ENCODE measurements around the gene RARB. TPM values are rescaled to one million over a fixed set of nuclear protein-coding genes. Genes with fewer than 3 reads are reported as not detected.

Gene RARB
- total RNA-seq, 1 experiment from 2014 or later: not detected

DNA sequence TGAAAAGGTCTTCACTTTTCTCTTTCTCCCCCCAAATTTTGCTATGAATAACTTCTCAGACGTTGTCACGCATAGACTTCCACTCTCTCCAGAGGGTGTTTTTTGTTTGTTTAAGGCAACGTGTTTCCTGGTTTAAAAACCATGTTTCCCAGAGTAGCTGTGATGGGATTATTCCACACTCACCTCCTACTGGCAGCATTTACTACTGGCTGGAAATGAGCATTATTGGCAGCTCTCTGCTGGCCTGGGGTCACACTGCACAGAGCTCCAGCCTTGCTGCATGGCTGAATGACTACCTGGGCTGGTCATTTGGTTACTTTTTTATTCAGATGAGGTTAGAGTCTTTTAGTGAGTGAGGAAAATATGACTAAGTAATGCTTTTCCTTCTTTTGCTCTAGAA lies 65.2 kb downstream of the RARB start:
- in situ Hi-C loops (cut with HindIII; ENCODE audit: low sequenced_read_pairs): no loop called here
- no peak for DNase-seq (ENCODE audit: low spot score)

DNA sequence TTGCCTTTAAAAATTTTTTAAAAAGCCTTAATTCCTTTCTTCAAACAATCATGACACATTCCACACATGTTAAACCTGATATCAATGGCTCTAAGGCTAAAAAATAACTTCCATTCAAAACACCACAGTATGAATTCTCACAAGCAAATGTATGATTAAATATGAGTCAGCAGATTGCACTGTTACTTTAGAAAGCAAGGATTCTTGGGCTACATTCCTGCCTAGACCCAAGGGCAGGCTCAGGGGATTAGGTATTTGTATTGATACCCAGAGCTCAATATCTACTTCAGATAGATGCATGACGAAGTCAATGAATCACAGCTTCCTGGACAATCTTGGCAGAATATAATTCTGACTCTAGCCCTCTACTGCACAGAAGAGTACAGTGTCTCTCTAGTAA lies 65.7 kb downstream of the RARB start:
- in situ Hi-C loops (cut with HindIII; ENCODE audit: low sequenced_read_pairs): no loop called here
- no peak for DNase-seq (ENCODE audit: low spot score)

DNA sequence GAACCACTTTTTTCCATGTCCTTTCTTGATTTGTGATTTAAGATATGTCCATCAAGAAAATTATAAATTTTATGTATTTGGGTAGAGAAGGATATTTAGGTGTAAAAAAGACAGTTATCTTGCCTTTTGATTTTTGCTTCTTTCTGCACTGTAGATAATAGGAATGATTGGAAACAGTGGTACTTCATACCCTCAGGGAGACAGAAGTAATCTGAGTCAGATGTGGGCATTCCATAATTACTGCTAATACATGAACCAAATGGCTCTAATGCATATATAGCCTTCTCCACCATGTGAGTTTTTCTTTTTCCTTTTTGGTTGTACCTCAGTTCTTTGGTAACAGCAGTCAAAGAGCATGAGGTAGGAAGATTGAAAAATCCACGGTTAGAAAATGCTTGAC lies 67.2 kb downstream of the RARB start:
- in situ Hi-C loops (cut with HindIII; ENCODE audit: low sequenced_read_pairs): no loop called here
- no peak for DNase-seq (ENCODE audit: low spot score)

DNA sequence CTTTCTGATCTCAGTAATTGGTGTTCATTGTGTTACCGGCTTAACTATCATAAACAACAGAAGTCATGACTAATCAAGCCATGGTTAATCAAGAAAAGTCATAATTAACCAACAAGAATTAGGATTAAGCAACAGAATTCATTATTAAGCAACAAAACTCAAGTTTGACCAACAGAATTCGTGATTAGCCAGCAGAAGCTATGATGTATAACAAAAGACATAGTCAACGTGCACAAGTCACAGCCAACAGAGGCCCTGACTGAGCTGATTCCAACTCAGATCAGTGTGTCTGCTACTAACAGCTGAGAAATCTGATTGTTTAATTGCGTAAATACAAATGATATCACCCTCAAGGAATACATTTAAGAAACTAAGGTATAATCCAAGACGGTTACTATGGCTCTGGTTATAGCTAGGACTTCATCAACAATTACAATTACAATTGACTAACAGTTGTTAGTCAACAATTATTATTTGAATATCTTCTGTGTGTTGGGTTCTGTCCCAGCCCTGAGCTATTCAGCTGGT lies 67.7 kb downstream of the RARB start:
- no peak for DNase-seq (ENCODE audit: low spot score)
- in situ Hi-C loops (cut with HindIII; ENCODE audit: low sequenced_read_pairs): no loop called here

DNA sequence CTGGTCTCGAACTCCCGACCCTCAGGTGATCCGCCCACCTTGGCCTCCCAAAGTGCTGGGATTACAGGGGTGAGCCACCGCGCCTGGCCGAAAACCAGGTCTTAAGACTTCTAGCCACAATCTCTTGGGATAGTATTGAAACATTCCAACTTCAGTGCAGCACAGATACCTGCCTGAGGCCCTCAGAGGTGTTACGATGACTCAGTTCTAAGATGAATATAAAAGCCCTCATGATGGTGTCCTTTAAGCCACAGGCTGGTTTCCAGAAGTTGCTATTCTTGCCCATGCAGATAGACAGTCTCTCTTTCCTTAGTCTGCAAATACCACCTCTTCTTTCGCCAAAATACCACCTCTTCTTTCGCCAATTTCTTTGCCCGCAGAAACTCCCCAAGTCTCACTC lies 69.0 kb downstream of the RARB start:
- in situ Hi-C loops (cut with HindIII; ENCODE audit: low sequenced_read_pairs): no loop called here
- DNase-seq (ENCODE audit: low spot score): no peak

DNA sequence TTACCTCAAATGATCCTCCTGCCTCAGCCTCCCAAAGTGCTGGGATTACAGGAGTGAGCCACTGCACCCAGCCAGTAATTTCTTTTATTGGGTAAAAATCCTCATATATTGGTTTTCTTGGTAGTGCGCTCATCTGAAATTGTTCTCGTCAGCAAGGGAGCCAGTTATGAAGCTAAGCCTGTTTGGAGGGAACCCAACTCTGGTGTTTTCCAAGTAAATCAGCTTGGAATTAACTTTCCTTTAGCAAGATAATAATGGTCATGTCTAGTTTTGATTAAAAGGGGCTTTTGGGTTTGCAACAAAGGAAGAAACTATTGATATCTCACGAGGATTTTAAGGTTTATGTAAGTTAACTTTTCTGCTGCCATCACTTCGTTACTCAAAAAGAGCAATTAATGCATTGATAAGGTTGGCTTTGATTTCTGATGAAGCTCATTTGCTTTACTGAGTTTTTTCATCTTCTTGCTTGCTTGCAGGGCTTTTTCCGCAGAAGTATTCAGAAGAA lies 72.7 kb downstream of the RARB start:
- DNase-seq (ENCODE audit: low spot score): no peak
- in situ Hi-C loops (cut with HindIII; ENCODE audit: low sequenced_read_pairs): no loop called here

DNA sequence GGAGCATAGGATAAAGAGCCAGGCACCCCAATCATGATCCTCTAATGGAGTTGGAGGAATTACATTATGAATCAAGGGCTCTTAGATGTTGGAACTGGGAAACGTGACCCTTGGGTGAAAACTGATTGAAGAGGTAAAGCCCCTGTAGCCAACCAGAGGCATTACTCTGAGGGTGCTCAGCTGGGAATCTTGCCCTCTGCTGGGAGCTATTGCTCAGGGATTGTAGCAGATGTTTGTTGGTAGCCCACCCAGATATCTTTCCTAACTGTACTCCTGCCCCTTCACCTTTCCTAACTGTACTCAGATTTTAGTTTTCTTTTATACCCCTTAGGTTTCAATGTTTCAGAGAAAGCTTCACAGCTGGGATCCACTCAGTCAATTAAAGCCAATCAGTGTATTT lies 74.2 kb downstream of the RARB start:
- no peak for DNase-seq (ENCODE audit: low spot score)
- in situ Hi-C loops (cut with HindIII; ENCODE audit: low sequenced_read_pairs): no loop called here

DNA sequence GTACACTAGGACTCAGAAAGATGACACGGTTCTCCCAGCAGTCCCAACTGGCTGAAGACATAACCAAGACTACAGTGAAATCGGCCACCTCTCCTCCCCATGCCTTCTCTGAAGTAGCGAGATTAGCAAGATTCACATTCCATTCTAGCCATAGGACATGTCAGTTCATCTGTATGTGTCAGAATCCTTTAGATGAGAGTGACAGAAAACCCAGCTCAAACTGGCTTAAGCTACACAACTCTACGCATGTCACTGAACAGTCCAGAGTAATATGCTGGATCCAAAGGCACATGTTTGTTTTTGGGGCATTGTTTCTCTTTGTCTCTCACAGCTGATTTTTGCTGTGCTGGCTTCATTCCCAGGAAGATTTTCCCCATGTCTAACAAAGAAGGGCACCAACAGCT lies 75.8 kb downstream of the RARB start:
- in situ Hi-C loops (cut with HindIII; ENCODE audit: low sequenced_read_pairs): no loop called here
- no peak for DNase-seq (ENCODE audit: low spot score)

DNA sequence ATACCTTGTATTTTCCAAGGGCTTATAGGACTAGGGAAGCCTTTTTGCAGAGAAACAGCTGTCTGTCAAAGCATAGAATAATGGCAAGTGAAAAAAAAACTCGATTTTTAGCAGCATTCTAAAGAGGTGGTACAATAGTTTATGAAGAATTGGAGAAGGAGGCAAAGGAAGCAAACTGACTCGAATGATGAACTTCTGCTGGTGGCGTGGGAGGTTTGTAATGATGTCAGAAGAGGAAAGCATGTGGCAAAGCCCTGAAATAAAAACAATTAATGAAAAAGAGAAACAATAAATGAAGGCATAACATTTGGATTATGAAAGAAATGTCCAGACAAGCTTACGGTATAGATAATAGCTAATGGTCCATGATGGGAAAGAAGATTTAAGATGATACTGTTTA lies 77.5 kb downstream of the RARB start:
- in situ Hi-C loops (cut with HindIII; ENCODE audit: low sequenced_read_pairs): no loop called here
- DNase-seq (ENCODE audit: low spot score): no peak

DNA sequence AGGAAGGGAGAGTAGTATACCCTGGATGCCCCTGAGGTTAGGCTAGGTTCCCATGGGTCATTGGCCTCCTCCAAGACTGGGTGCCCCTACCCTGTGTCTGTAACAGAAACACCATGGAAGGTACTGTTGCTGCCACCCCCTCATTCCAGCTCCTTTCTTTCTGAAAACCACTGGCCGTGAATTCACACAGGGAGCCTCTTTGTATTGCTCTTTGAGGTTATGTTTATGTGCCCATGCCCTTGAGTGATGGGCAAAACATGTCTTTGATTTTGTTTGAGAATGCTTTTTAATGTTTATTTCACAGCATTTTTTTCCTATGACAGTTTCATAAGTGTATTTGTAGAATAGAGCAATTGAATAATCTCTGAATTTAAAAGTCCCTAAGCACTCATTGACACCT lies 79.7 kb downstream of the RARB start:
- in situ Hi-C loops (cut with HindIII; ENCODE audit: low sequenced_read_pairs): no loop called here
- no peak for DNase-seq (ENCODE audit: low spot score)

DNA sequence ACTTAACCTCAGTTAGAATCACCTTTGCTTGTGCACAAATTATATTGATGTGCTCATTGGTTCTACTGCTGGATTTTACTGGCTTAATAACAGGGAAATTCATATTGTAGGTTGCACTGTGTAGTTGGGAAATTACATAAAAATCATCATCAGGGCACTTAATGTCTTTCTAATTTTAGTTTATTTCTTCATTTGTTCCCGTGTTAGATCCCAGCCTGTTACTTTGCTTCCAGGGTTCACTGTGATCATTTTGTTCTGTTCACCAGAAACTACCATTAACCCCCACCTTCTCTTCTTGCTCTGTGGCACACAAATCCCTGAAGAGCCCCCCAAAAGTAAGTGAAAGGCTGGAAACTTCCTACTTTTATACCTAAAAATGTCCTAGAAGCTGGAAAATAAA lies 80.4 kb downstream of the RARB start:
- no peak for DNase-seq (ENCODE audit: low spot score)
- in situ Hi-C loops (cut with HindIII; ENCODE audit: low sequenced_read_pairs): no loop called here

DNA sequence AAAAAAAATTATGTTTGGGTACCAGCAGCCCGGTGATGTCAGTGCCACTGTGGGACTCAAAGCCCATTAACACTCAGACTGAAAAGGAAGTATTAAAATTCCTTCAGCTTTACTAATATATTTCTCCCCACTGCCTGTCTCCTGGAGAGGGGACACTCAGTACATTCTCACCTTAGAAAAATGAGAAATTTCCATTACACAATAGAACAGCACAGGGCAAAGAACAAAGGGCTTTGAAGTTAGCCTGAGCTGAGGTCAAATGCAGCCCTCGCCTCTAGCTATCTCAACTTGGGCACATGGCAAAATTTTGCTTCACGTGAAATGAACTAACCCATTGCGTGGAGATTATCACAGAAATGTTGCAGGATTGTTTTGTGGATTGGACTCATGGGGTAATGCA lies 80.8 kb downstream of the RARB start:
- DNase-seq (ENCODE audit: low spot score): no peak
- in situ Hi-C loops (cut with HindIII; ENCODE audit: low sequenced_read_pairs): no loop called here

DNA sequence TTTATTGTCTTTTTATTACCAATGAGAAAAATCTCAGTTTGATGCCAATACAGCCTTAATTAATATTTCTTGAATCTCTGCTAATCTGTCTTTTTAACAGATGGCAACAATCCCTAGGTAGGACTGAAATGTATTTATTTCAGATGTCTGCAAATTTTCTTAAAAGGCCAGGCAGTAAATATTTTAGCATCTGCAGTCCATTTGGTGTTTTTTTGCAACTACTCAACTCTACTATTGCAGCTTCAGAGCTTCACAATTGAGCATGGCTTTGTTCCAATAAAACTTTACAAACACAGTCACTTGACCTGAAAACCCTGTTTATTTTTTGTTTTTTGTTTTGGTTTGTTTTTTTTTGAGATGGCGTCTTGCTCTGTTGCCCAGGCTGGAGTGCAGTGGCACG lies 82.7 kb downstream of the RARB start:
- in situ Hi-C loops (cut with HindIII; ENCODE audit: low sequenced_read_pairs): no loop called here
- DNase-seq (ENCODE audit: low spot score): no peak

DNA sequence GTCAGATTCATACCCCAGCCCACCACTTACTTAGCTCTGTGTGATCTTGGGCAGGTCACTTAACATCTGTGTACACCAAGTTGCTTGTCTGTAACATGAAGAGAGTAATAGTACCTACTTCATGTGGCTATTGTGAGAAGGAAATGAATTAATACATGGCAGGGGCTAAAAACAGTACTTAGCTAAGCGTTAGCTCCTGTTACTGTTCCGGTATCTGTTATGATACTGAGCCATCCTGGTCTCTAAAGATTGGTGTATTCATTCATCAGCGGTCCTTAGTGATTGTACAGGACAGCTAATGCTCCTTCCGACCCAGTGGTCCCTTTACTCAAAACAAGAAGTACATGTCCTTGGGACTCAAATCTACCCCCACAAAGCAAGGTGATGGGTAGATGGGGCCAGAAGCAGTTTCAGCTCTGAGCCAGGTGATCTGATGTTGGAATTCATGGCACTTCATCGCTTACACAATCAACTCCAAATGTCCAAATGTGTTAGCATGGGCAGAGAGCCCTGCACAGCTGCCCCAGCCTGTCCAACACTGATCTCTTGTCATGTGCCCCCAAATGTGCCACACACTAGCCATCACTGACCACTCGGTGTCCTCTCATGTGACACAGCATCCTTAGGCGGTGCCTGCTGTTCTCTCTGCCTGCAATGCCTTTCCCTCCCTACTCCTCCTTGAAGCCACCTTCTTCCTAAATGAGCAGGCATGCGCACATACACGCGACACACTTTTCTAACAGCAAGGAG lies 84.1 kb downstream of the RARB start:
- in situ Hi-C loops (cut with HindIII; ENCODE audit: low sequenced_read_pairs): no loop called here

DNA sequence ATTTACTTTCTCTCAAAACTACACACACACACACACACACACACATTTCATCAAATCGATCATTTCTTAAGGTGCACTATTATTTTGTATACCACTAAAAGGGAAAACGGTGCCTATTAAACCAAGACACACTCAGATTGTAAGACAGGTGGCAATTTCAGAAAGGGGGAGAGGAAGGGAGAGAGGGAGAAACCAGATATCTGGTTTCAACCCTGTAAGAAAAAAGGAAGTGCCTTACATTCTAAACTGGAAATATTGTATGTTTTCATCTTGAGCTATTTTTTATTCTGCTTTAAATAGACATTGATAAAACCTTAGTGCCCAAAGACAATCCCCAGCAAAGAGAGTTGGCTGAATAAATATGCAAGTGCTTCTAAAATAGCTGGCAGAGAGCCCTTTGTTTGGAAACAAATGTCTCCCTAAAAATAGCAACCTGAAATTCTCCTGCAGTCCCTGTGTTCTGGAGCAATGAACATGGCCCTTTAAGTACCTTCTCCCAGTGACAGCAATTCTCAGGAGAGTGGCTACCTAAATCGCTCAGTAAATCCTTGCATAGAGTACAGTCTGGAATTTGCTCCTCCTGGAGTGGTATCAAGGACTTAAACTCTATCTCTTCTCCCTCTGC lies 85.7 kb downstream of the RARB start:
- peak; percentile 73 for DNase-seq (ENCODE audit: low spot score)
- in situ Hi-C loops (cut with HindIII; ENCODE audit: low sequenced_read_pairs): no loop called here

More for the DNA sequence above, 84.1 kb downstream of the RARB start:
- no peak for DNase-seq (ENCODE audit: low spot score)

DNA sequence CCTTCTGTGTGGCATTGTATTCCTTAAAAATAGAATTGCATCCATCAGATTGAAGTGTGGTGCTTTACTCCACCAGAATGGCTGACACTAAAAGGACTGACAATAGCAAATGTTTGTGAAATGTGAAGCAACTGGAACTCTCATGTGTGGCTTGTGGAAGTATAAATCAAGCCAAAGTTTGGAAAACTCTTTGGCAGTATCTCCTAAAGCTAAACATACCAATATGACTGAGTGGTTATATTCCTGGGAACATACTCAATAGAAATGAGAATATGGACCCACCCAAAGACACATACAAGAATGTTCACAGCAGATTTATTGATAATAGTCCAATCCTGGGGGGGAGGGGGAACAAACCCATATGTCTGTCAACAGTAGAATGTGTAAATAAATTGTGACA lies 87.1 kb downstream of the RARB start:
- in situ Hi-C loops (cut with HindIII; ENCODE audit: low sequenced_read_pairs): no loop called here
- DNase-seq (ENCODE audit: low spot score): no peak

DNA sequence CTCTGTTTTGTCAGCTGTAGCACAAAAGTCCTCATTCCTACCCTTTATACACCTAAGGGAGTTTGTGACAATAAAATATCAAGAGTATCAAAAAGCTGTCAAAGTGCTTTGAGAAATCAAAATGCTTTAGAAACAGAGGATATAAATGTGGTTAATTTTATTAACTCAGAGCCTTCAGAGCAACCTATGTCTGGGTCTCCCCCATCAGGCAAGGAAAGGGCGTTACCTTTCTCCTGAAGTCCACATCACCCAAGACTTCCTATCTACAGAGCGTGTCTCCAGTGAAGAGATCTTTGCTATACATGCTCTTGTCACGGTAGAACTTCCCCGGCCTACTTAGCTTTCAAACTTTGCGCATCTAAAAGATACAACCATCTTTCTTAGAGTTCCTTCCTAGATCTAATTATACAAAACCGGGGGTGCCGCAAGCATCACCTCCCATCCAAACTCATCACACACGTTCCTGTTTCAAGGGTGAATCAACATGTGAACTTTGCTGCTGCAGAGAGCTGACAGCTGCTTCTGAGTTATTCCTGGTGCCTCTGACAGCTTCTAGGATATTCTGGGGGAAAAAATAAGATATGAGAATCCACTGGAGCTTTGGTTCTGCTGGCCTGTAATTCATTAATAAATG lies 93.0 kb downstream of the RARB start:
- no peak for DNase-seq (ENCODE audit: low spot score)
- in situ Hi-C loops (cut with HindIII; ENCODE audit: low sequenced_read_pairs): no loop called here

DNA sequence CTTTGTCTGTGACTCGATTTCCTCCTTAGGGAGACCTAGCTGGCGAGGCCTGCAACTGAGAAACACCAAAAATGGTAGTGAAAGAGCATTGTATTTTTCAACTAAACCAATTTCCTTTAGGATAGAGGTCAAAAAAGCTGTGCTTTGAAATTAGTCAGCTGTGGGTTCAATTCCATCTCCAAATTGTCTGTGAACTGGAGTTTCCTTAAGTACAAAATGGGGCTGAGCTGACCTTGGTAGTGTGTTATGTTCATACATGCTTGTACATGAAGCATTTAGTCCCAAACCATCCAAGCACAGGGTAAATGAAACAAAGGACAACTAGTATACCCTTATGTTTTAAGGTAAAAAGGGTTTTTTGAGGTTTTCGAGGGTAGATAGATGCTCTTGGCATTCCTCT lies 99.3 kb downstream of the RARB start:
- DNase-seq (ENCODE audit: low spot score): no peak
- in situ Hi-C loops (cut with HindIII; ENCODE audit: low sequenced_read_pairs): no loop called here

DNA sequence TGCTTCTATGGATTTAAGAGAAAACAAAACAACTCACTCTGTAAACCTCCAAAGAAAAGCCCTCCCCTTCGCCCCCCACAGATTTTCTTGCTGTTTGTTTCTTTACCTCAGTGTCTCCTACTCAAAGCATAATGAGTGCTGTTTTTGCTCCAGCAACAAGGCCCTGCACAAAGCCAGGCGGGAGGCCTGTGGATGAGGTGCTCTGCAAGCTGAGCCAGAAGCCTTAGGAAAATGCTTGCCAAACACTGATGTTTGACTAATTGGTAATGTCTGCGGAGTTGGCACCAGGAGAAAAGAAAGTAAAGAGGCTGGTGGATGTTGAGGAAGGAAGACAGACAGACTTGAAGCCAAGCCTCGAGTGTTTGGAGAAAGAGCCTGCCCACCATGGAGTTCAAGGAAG lies 99.7 kb downstream of the RARB start:
- peak; percentile 23 for DNase-seq (ENCODE audit: low spot score)
- in situ Hi-C loops (cut with HindIII; ENCODE audit: low sequenced_read_pairs): no loop called here

DNA sequence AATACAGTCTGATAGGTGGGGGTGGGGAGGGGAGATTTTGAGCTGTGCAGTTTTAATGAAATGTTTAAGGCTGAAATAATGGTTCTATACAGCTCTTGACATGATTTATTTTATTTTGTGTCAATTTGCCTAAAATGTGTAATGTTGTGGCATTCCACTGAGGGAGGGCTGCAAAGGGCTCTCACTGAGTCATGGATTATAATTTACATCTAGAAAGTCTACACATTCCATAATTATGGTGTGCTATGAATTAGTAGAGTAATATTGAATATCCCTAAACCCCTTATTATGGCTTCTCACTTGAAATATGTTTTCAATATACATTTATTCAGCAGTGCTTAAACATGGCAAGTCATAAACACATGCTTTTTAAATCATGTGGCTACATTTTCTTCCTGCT lies 103.9 kb downstream of the RARB start:
- no peak for DNase-seq (ENCODE audit: low spot score)
- in situ Hi-C loops (cut with HindIII; ENCODE audit: low sequenced_read_pairs): no loop called here

Data from G401 (cell line).